Measurements from ENCODE around the gene ACADL.

ACADL gene

GRCh38 chr2:210170446-210171303, 54.6 kb downstream of the ACADL start:
- peak; percentile 95 for DNase-seq

- no peak for DNase-seq
These were observed 55.1 kb downstream of the ACADL start for GRCh38 chr2:210170196-210170445.

- no peak for DNase-seq
These were observed 55.6 kb downstream of the ACADL start for GRCh38 chr2:210169516-210170195.

- no peak for DNase-seq
These were observed 58.0 kb downstream of the ACADL start for GRCh38 chr2:210167227-210167626.

- no peak for DNase-seq
These were observed 62.7 kb downstream of the ACADL start for GRCh38 chr2:210162466-210163124.

GRCh38 chr2:210159059-210159458, 66.2 kb downstream of the ACADL start:
- DNase-seq = no peak

GRCh38 chr2:210158236-210158635, 67.0 kb downstream of the ACADL start:
- no peak for DNase-seq

GRCh38 chr2:210157526-210157925, 67.7 kb downstream of the ACADL start:
- no peak for DNase-seq

- no peak for DNase-seq
These were observed 77.6 kb downstream of the ACADL start for GRCh38 chr2:210147614-210148013.

Data from right kidney (tissue), 1 donor.